Stomach (tissue), 9 donors: ENCODE data around the gene STX10. TPM values are rescaled to one million over a fixed set of nuclear protein-coding genes. Genes with fewer than 3 reads are reported as not detected.
A peak's percentile ranks its signal among the peaks of the same experiment; 100 is the strongest.

Source experiments
- DNase-seq, 2 donors: peaks; one replicate each; pipeline versions ENCODE4 v3.0.0 to v3.0.0-alpha.2; 2013 to 2019
- H3K27ac ChIP-seq, 5 donors: fragments of 200-600 bp in 4 of 5; sonication (generic) in 4 of 5; one replicate each; pipeline ENCODE4 v1.5.1; 2013 to 2019; ENCODE audit warnings: mild to moderate bottlenecking in 1 of 5, moderate library complexity in 1 of 5
- H3K27me3 ChIP-seq, 3 donors: fragments of 200-600 bp; sonication (generic); one replicate each; pipeline ENCODE4 v1.5.1; 2017 to 2019; ENCODE audit warnings: mixed run types in 1 of 3
- H3K36me3 ChIP-seq, 4 donors: fragments of 200-600 bp; sonication (generic); 1 replicate in 3 of 4; 2 replicates in 1 of 4; pipeline ENCODE4 v1.5.1; 2016 to 2019
- H3K4me1 ChIP-seq, 4 donors: fragments of 200-600 bp; sonication (generic); one replicate each; pipeline ENCODE4 v1.5.1; 2016 to 2019
- H3K4me3 ChIP-seq, 4 donors: fragments of 200-600 bp; sonication (generic) in 3 of 4; one replicate each; pipeline ENCODE4 v1.5.1; 2016 to 2019; ENCODE audit warnings: mild to moderate bottlenecking in 1 of 4
- H3K9me3 ChIP-seq, 4 donors: fragments of 200-600 bp; sonication (generic); one replicate each; pipeline ENCODE4 v1.5.1; 2016 to 2019
- CTCF ChIP-seq, 7 experiments: fragments of 450-650 bp in 4 of 7; fragments of 200-600 bp in 3 of 7; sonication (generic) in 3 of 7; IDR thresholded peaks; one replicate each; pipeline ENCODE4 v1.5.1; 2016 to 2019; ENCODE audit warnings: antibody characterized with exemption in 7 of 7, control low read depth in 2 of 7, mild to moderate bottlenecking in 1 of 7
- EP300 ChIP-seq: sonication (generic); formaldehyde crosslinking; IDR thresholded peaks from one replicate; pipeline ENCODE4 v1.6.1; 2017; ENCODE audit warnings: antibody characterized with exemption
- POLR2A ChIP-seq, 4 donors: fragments of 450-650 bp; IDR thresholded peaks; one replicate each; pipeline ENCODE4 v1.6.1; 2016; ENCODE audit warnings: antibody characterized with exemption in 4 of 4, control low read depth in 2 of 4, mild to moderate bottlenecking in 1 of 4, moderate library complexity in 1 of 4
- POLR2AphosphoS5 ChIP-seq, 3 donors: sonication (generic); formaldehyde crosslinking; IDR thresholded peaks; one replicate each; pipeline ENCODE4 v1.6.1; 2016; ENCODE audit warnings: antibody characterized with exemption in 3 of 3
- WGBS, 5 donors: extraction: QIAGEN DNeasy Blood & Tissue Kit in 3 of 5; methylation state at CpG; one replicate each; pipeline versions ENCODE4 v1.1.5 to v1.1.7; 2013 to 2018; 5-methylcytosine and 5-hydroxymethylcytosine counted together
- intact Hi-C: fragments of 100-400 bp; cut with DNase I; formaldehyde crosslinking; loops from one replicate; pipeline ENCODE4 v1.15.1; 2023; ENCODE audit warnings: low total_unique reads
- polyA plus RNA-seq, 3 donors: library from polyadenylated mRNA; stranded (reverse); fragments of 200-250 nt; gene quantifications; one replicate each; pipeline ENCODE4 v1.2.3, GENCODE V29; 2013
- total RNA-seq, 5 donors: library from RNA; depleted of rRNA; stranded (reverse); fragments of >200 nt; gene quantifications; one replicate each; pipeline versions ENCODE4 v1.1.0 to v1.2.3, GENCODE V29; 2014 to 2016
- donor health status: healthy with polysubstance abuse.
- donor health status: Bipolar disorder and iron deficiency.
- donor health status: healthy.

Gene STX10
- total and polyA plus RNA-seq, 8 donors = 20.4 to 942 (median 104) TPM

DNA sequence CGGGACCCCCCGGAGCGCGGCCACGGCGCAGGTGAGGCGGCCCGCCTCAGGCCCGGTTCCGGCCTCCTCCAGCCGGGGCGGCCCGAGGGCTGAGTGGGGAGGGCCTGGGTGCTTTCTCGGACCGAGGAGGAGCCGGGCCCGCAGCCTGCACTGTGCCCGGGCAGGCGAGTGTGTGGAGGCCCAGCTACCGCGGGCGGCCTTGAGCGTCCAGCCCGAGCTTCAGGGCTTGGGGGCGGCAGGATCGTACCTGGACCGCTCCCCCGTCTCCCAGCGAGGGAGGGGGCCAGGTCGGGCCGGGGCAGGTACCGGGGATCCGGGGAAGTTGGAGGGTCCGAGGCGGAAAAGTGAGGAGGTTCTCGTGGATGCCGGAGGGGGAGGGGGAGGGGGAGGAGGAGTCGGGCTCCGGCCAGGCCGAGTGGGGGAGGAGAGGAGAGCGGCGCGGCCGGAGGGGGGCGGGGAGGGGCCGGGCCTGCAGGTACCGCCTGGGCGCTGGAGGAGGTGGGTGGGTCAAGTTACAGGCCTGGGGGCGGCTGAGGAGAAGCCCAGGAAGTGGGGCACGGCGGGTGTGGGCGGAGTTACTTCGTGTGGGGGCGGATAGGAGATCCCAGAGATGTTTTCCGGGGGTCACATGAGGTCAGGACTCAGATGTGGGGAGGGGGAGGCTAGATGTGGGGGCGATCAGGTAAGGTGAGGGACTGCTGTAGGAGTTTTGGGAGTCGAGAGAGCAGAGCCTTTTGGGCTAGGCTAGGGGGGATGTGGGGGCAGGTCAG lies 31.6 kb downstream of the STX10 start:
- Histone ChIP-seq H3K4me1 (peaks cover 37 to 64% (median 56%) of the 10 kb centered on the region in 4 donors), H3K4me3 (peak overlapping the region; percentile 86 to 100 (median 98)), H3K36me3 (peaks cover 0 to 34% (median 19%) of the 10 kb centered on the region in 4 donors), H3K27ac (peak overlapping the region; percentile 19 to 88 (median 76)), H3K9me3 (no peaks in the 10 kb centered on the region), H3K27me3 (no peaks in the 10 kb centered on the region)
- 0 to 2% (median 1%) methylated on average over 35 to 57 of the region's 57 CpGs for WGBS, 5 donors
- intact Hi-C loops = no loop called here
- peak; percentile 52 to 84 for DNase-seq
- TF ChIP-seq POLR2AphosphoS5 (IDR thresholded peaks at IDR 0.05) (no peak), EP300 (no peak), CTCF (IDR thresholded peaks at IDR 0.05) (no peak), POLR2A (IDR thresholded peaks at IDR 0.05) (no peak)

DNA sequence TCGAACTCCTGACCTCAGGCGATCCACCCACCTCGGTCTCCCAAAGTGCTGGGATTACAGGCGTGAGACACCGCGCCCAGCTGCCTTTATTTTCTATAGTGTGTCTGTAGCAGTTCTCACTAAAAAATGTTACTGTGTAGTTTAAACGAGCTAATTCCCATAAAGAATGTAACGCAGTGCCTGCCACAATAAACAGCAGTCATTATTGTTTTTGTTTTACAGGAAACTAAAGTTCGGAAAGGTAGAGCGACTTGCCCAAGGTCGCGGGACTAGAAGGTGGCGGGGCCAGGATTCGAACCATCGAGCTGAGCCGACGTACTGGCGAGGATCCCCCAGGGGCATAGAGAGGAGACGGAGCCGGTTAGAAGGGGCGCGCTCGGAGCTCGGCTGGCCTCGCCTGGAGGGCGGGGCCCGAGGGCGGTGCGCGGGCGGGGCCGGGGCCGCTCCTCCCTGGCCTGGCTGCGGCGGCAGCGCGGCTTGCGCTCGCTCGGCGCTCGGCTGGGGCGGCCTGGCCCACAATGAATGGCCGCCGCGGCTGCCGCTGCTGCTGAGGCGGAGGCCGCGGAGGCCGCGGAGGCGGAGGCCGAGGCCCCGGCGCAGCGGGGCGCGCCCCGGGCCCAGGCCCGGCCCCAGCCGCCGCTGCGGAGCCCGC lies 32.3 kb downstream of the STX10 start, which contains the start of gene NACC1:
Gene NACC1 (plus strand): TSS at position 493 of the 652 bp plus-strand sequence. CDS start 16,944 bp downstream, outside the sequence.
- WGBS, 5 donors = 2 to 5% (median 4%) methylated on average over 28 to 65 of the region's 65 CpGs
- intact Hi-C loops = no loop called here
- TF ChIP-seq POLR2AphosphoS5 (IDR thresholded peaks at IDR 0.05) = peak in 2 of 3 donors; percentile 31 to 43
- no peak for TF ChIP-seq EP300
- TF ChIP-seq POLR2A (IDR thresholded peaks at IDR 0.05) = no peak
- TF ChIP-seq CTCF (IDR thresholded peaks at IDR 0.05) = no peak

GRCh38 chr19:13117176-13117771 lies 32.9 kb downstream of the STX10 start:
- peak in 1 of 2 donors; percentile 34 for DNase-seq
- H3K27ac ChIP-seq = peak overlapping the region; percentile 71 to 86 (median 80)

More for the DNA sequence above, 32.3 kb downstream of the STX10 start, which contains the start of gene NACC1:
- DNase-seq = peak; percentile 90 to 97
- H3K27ac ChIP-seq = peak within 1 kb of the TSS; percentile 71 to 88 (median 80)
- peak within 1 kb of the TSS; percentile 86 to 100 (median 98) for H3K4me3 ChIP-seq
- H3K36me3 ChIP-seq = peaks cover 0 to 41% (median 27%) of the 10 kb centered on the region in 4 donors
- H3K27me3 ChIP-seq = no peaks in the 10 kb centered on the region
- H3K9me3 ChIP-seq = no peaks in the 10 kb centered on the region
- peaks cover 37 to 64% (median 56%) of the 10 kb centered on the region in 4 donors for H3K4me1 ChIP-seq

More at GRCh38 chr19:13117176-13117771, 32.9 kb downstream of the STX10 start:
- Histone ChIP-seq H3K9me3 (no peaks in the 10 kb centered on the region), H3K27me3 (no peaks in the 10 kb centered on the region), H3K4me1 (peaks cover 37 to 64% (median 56%) of the 10 kb centered on the region in 4 donors), H3K4me3 (peak overlapping the region; percentile 86 to 100 (median 98)), H3K36me3 (peaks cover 6 to 45% (median 33%) of the 10 kb centered on the region in 4 donors)
- intact Hi-C loops = no loop called here
- WGBS, 5 donors = 10 to 12% (median 11%) methylated on average over 20 of the region's 20 CpGs
- TF ChIP-seq CTCF (IDR thresholded peaks at IDR 0.05) (no peak), POLR2A (IDR thresholded peaks at IDR 0.05) (no peak), EP300 (no peak), POLR2AphosphoS5 (IDR thresholded peaks at IDR 0.05) (no peak)
